ENCODE measurements around the gene ARFRP1. TPM values are rescaled to one million over a fixed set of nuclear protein-coding genes. Genes with fewer than 3 reads are reported as not detected.
A peak's percentile ranks its signal among the peaks of the same experiment; 100 is the strongest.

ARFRP1 gene
- total RNA-seq, 1 donor: 21.7 TPM

DNA sequence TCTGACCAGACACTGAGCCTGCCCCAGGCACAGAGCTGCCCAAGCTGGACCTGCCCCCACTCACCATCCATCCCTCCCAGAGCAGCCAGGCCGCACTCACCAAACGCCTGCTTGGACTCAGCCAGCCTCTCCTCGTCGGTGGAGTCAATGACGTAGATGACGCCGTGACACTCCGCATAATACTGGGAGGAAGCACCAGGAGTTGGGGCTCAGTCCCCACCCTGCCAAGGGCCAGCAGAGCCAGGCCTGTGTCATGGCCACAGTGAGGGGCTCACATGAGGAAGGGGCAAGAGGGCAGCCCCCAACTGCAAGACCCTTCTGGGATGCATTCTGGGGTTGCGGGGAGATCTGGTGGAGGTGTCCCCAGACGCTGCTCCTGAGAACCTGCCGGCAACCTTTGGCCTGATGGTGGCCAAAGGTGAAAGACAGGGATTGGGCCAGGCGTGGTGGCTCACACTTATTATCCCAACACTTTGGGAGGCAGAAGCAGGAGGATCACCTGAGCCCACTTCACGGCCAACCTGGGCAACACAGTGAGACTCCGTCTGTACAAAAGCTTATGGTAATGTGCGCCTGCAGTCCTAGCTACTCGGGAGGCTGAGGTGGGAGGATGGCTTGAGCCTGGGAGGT is 5.6 kb downstream of the ARFRP1 start:
- peak; percentile 49 for DNase-seq (ENCODE audit: insufficient read length, low spot score, missing footprints)
- H3K27me3 ChIP-seq (ENCODE audit: insufficient read depth, low read length): no peaks in the 10 kb centered on the region
- H2AFZ ChIP-seq (ENCODE audit: low read length): no peak overlapping the region
- no peak overlapping the region for H3K4me2 ChIP-seq (ENCODE audit: insufficient read depth, low read length)
- no peaks in the 10 kb centered on the region for H3K9me3 ChIP-seq (ENCODE audit: low read depth, low read length)
- H3K79me2 ChIP-seq (ENCODE audit: insufficient read depth, low read length): peaks cover 35% of the 10 kb centered on the region
- H4K20me1 ChIP-seq (ENCODE audit: insufficient read depth, low read length): no peaks in the 10 kb centered on the region
- H3K4me3 ChIP-seq (ENCODE audit: insufficient read depth, low read length): no peak overlapping the region
- no peak for TF ChIP-seq CTCF (IDR thresholded peaks at IDR 0.05; ENCODE audit: extremely low read depth, low read depth, low read length)
- peaks cover 25% of the 10 kb centered on the region for H3K36me3 ChIP-seq (ENCODE audit: insufficient read depth, low read length)
- no peak overlapping the region for H3K27ac ChIP-seq (ENCODE audit: low read depth, low read length)
- H3K4me1 ChIP-seq (ENCODE audit: insufficient read depth, low read length): peaks cover 35% of the 10 kb centered on the region

DNA sequence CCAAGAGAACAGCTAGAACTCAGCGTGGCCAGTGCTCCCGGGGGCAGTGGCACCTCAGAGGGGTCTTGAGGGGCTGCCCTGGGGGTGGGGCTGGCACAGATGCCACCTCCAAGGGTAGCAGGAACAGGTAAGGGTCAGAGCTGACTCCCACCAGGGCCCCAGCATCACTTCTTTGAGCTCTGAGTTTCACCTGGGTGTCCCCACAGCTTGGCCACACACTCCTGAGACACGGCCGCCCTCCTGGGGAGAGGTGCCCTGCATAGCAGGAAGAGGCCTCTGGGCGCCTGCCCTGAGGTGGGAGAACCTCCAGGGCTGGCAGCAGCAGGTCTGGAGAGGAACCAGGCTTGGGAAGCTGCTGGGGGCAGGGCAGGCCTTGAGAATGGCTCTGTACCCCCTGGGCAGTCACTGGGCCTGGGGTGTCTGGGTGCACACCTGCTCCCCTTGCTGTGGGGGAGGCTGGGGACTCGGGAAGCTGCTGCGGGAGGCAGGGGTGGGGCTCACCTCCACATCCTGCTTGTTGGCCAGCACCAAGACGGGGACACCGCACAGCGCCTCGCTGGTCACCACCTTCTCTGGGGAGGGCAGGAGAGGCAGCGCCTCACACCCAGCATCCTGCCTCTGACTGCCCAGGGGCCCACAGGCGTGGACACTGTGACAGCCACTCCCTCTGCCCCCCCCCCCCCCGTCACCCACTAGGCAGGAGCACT is 6.3 kb downstream of the ARFRP1 start:
- peaks cover 35% of the 10 kb centered on the region for H3K4me1 ChIP-seq (ENCODE audit: insufficient read depth, low read length)
- H4K20me1 ChIP-seq (ENCODE audit: insufficient read depth, low read length): no peaks in the 10 kb centered on the region
- no peak for TF ChIP-seq CTCF (IDR thresholded peaks at IDR 0.05; ENCODE audit: extremely low read depth, low read depth, low read length)
- H3K4me3 ChIP-seq (ENCODE audit: insufficient read depth, low read length): no peak overlapping the region
- DNase-seq (ENCODE audit: insufficient read length, low spot score, missing footprints): peak; percentile 83
- peaks cover 24% of the 10 kb centered on the region for H3K36me3 ChIP-seq (ENCODE audit: insufficient read depth, low read length)
- no peak overlapping the region for H3K4me2 ChIP-seq (ENCODE audit: insufficient read depth, low read length)
- no peak overlapping the region for H2AFZ ChIP-seq (ENCODE audit: low read length)
- no peaks in the 10 kb centered on the region for H3K27me3 ChIP-seq (ENCODE audit: insufficient read depth, low read length)
- H3K9me3 ChIP-seq (ENCODE audit: low read depth, low read length): no peaks in the 10 kb centered on the region
- H3K79me2 ChIP-seq (ENCODE audit: insufficient read depth, low read length): peaks cover 28% of the 10 kb centered on the region
- no peak overlapping the region for H3K27ac ChIP-seq (ENCODE audit: low read depth, low read length)

GRCh38 chr20:63701051-63701328 is 6.8 kb downstream of the ARFRP1 start:
- Histone ChIP-seq H3K27me3 (ENCODE audit: insufficient read depth, low read length) (no peaks in the 10 kb centered on the region), H2AFZ (ENCODE audit: low read length) (no peak overlapping the region), H3K36me3 (ENCODE audit: insufficient read depth, low read length) (peaks cover 19% of the 10 kb centered on the region), H3K79me2 (ENCODE audit: insufficient read depth, low read length) (peaks cover 23% of the 10 kb centered on the region), H3K4me3 (ENCODE audit: insufficient read depth, low read length) (no peak overlapping the region), H4K20me1 (ENCODE audit: insufficient read depth, low read length) (no peaks in the 10 kb centered on the region), H3K27ac (ENCODE audit: low read depth, low read length) (no peak overlapping the region), H3K4me1 (ENCODE audit: insufficient read depth, low read length) (peaks cover 31% of the 10 kb centered on the region), H3K9me3 (ENCODE audit: low read depth, low read length) (no peaks in the 10 kb centered on the region), H3K4me2 (ENCODE audit: insufficient read depth, low read length) (no peak overlapping the region)
- no peak for TF ChIP-seq CTCF (IDR thresholded peaks at IDR 0.05; ENCODE audit: extremely low read depth, low read depth, low read length)
- DNase-seq (ENCODE audit: insufficient read length, low spot score, missing footprints): peak; percentile 72

DNA sequence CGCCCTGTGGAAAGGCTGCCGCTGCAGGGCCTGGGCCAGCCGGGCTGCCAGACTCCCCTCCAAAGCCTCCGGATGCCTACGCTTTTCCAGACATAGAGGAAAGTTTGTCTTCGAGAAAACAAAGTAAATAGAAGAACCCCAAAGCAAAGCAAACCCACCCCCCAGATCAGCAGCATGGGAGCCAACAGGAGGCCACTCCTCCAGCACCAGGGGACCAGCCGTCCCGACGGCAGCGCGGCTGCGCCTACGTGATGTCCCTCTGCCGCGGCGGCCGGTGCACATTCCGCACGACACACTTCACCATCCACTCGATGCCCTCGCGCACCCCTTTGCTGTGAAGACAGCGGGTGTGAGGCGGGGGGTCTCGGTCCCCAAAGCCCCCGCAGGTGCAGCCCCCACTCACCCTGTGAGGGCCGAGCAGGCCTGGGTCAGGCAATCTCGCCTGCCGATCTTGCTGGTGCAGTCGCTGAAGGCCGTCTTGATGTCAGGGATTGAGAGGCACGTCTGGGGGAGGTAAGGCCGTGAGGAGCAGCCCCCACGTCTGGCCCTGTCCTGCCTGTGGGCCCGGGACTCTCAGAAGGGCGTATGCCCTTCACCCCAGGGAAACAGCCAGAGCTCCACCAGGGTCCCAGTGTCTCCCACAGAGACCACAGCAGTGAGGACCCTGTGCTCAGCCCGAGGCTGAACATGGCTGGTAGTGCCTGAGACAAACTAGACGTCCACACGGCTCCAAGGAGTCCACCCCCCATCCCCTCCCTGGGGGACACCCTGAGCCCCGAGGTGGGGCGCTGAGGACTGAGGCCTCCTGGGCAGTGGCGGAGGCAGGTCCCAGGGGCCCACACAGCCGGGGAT is 7.4 kb downstream of the ARFRP1 start:
- no peaks in the 10 kb centered on the region for H3K27me3 ChIP-seq (ENCODE audit: insufficient read depth, low read length)
- peak; percentile 82 for DNase-seq (ENCODE audit: insufficient read length, low spot score, missing footprints)
- no peak overlapping the region for H3K4me2 ChIP-seq (ENCODE audit: insufficient read depth, low read length)
- peaks cover 13% of the 10 kb centered on the region for H3K36me3 ChIP-seq (ENCODE audit: insufficient read depth, low read length)
- peak overlapping the region; percentile 88 for H3K27ac ChIP-seq (ENCODE audit: low read depth, low read length)
- no peaks in the 10 kb centered on the region for H4K20me1 ChIP-seq (ENCODE audit: insufficient read depth, low read length)
- H3K79me2 ChIP-seq (ENCODE audit: insufficient read depth, low read length): peaks cover 17% of the 10 kb centered on the region
- H2AFZ ChIP-seq (ENCODE audit: low read length): no peak overlapping the region
- peaks cover 31% of the 10 kb centered on the region for H3K4me1 ChIP-seq (ENCODE audit: insufficient read depth, low read length)
- TF ChIP-seq CTCF (IDR thresholded peaks at IDR 0.05; ENCODE audit: extremely low read depth, low read depth, low read length): no peak
- no peaks in the 10 kb centered on the region for H3K9me3 ChIP-seq (ENCODE audit: low read depth, low read length)
- no peak overlapping the region for H3K4me3 ChIP-seq (ENCODE audit: insufficient read depth, low read length)
